HEK293 (cell line): ENCODE results near the gene RASGRF2.

Source experiments
- ATF2 ChIP-seq: fragments of 450-650 bp; formaldehyde crosslinking; IDR thresholded peaks from 2 replicates; pipeline ENCODE4 v1.5.1; 2016; ENCODE audit warnings: missing biosample characterization, missing genetic modification characterization, low read depth
- CTCF ChIP-seq: fragments of 450-650 bp; formaldehyde crosslinking; IDR thresholded peaks from 2 replicates; pipeline ENCODE4 v1.5.1; 2016; ENCODE audit warnings: missing biosample characterization, missing genetic modification characterization
- HOXC10 ChIP-seq: sonication (generic); formaldehyde crosslinking; IDR thresholded peaks from 2 replicates; pipeline ENCODE4 v1.8.1; 2023; ENCODE audit warnings: mild to moderate bottlenecking, missing genetic modification reagents
- SP2 ChIP-seq: fragments of 450-650 bp; formaldehyde crosslinking; IDR thresholded peaks from 2 replicates; pipeline ENCODE4 v1.5.1; 2016; ENCODE audit warnings: missing biosample characterization, missing genetic modification characterization
- ZBTB1 ChIP-seq: fragments of 450-650 bp; formaldehyde crosslinking; IDR thresholded peaks from 2 replicates; pipeline ENCODE4 v1.5.1; 2016; ENCODE audit warnings: missing biosample characterization, missing genetic modification characterization
- ZBTB20 ChIP-seq: fragments of 450-650 bp; formaldehyde crosslinking; IDR thresholded peaks from 2 replicates; pipeline ENCODE4 v1.5.1; 2016; ENCODE audit warnings: missing biosample characterization, missing genetic modification characterization
- ZBTB6 ChIP-seq: fragments of 450-650 bp; formaldehyde crosslinking; IDR thresholded peaks from 2 replicates; pipeline ENCODE4 v1.5.1; 2017; ENCODE audit warnings: missing biosample characterization, missing genetic modification characterization
- ZNF121 ChIP-seq: fragments of 450-650 bp; formaldehyde crosslinking; IDR thresholded peaks from 2 replicates; pipeline ENCODE4 v1.5.1; 2016; ENCODE audit warnings: missing biosample characterization, missing genetic modification characterization
- ZNF398 ChIP-seq: fragments of 450-650 bp; formaldehyde crosslinking; IDR thresholded peaks from 2 replicates; pipeline ENCODE4 v1.5.1; 2017; ENCODE audit warnings: missing biosample characterization, missing genetic modification characterization
- ZNF521 ChIP-seq: fragments of 450-650 bp; formaldehyde crosslinking; IDR thresholded peaks from 2 replicates; pipeline ENCODE4 v1.5.1; 2017; ENCODE audit warnings: missing biosample characterization, mild to moderate bottlenecking, missing genetic modification characterization
- ZXDB ChIP-seq: fragments of 450-650 bp; formaldehyde crosslinking; IDR thresholded peaks from 2 replicates; pipeline ENCODE4 v1.5.1; 2016; ENCODE audit warnings: missing biosample characterization, missing genetic modification characterization

- no peak; the same call in 1 of the 2 replicates for TF ChIP-seq ZBTB6 (tag by site-specific recombination)
- no peak for TF ChIP-seq ZNF121 (tag by site-specific recombination)
- TF ChIP-seq SP2 = no peak
- no peak for TF ChIP-seq ZBTB1
- TF ChIP-seq ATF2 (tag by site-specific recombination) = no peak
- TF ChIP-seq CTCF (tag by site-specific recombination) = peak; percentile 90
- TF ChIP-seq ZNF521 = no peak
- TF ChIP-seq HOXC10 (CRISPR knock-in tag) = no peak
- peak; percentile 77 for TF ChIP-seq ZXDB (tag by site-specific recombination)
- no peak for TF ChIP-seq ZNF398 (tag by site-specific recombination)
- no peak for TF ChIP-seq ZBTB20 (tag by site-specific recombination)
These were observed 234.6 kb downstream of the RASGRF2 start for GRCh38 chr5:81194633-81195334.
